ENCODE results near the gene CDKN2B. TPM values are rescaled to one million over a fixed set of nuclear protein-coding genes. Genes with fewer than 3 reads are reported as not detected.

The CDKN2B gene
- total and polyA plus RNA-seq, 2 of the 13 experiments (the other 11 are each of a cell fraction or from before 2014, with no cell fraction given) = 1.4 to 1.5 TPM

DNA sequence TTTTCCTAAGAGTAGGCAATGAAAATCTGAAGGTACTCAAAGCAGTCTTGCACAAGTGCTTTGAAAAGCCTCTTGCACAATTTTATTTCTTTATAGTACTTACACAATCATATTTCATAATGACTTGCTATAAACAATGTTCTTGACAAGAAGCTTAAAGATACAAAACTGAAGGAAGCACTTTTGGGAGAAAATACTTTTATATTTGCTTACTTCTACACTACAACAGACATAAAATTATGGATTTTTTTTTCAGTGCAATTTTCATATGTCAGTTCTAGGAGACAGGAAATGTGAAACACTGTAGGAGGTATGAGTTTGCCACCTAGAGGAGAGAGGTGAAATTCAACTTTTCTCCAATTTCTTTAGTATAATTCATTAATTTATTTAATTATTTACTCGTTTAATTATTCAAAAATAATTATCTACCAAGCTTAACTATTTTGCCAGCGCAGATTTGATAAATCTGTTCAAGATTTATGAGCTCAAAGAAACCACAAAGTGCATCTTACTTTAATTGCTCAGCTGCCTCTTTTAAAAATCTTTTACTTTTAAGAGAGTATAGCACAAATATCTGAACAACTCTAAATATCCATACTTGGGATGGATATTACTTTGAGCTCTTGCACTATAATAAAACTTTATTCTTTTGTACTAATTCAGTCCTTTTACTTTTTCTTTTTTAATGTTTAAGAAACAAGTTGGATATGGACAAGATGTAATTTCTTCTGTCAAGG is 29.0 kb upstream of the CDKN2B start:
- Histone ChIP-seq H3K9me3 (ENCODE audit: low read length) (no peaks in the 10 kb centered on the region), H3K36me3 (replicated peaks in 1 of 2; ENCODE audit: control insufficient read depth in 1 of 2, insufficient read depth in 2 of 2, low read length in 2 of 2) (no peaks in the 10 kb centered on the region), H3K9ac (ENCODE audit: insufficient read depth, low read depth, low read length) (no peak overlapping the region), H3K27ac (ENCODE audit: extremely low read length, insufficient read depth, low read length) (no peak overlapping the region), H3K79me2 (ENCODE audit: insufficient read depth, low read length) (no peaks in the 10 kb centered on the region), H4K20me1 (ENCODE audit: insufficient read depth, low read length) (no peaks in the 10 kb centered on the region), H3K27me3 (ENCODE audit: control insufficient read depth in 1 of 2, insufficient read depth in 2 of 2, low read length in 2 of 2) (no peaks in the 10 kb centered on the region), H3K4me2 (ENCODE audit: low read depth, low read length) (no peak overlapping the region), H3K4me1 (ENCODE audit: insufficient read depth, low read length) (peaks cover 6% of the 10 kb centered on the region; the same call in 1 of the 2 replicates), H3K4me3 (replicated peaks in 1 of 3; ENCODE audit: insufficient read depth in 1 of 3, low read depth in 2 of 3, low read length in 3 of 3) (no peak overlapping the region), H2AFZ (ENCODE audit: low read length) (no peak overlapping the region)
- TF ChIP-seq STAG1 (CRISPR knock-in tag; IDR thresholded peaks at IDR 0.05) = peak; percentile 40
- peak; percentile 36; the same call in 1 of the 2 replicates for TF ChIP-seq CEBPB (IDR thresholded peaks at IDR 0.05; ENCODE audit: borderline replicate concordance, low read depth, low read length)
- TF ChIP-seq NRL (CRISPR knock-in tag; IDR thresholded peaks at IDR 0.05; ENCODE audit: borderline replicate concordance) = no peak
- ChIA-PET POLR2A (no interaction called here), CTCF (ENCODE audit: low intra/inter-chr PET ratio, low total read pairs) (interaction anchor here (1.0 to 1.5 kb wide), 2 partner anchors 224 to 225 kb away, joined by 4 to 14 read pairs; no protein-coding TSS in a partner anchor)
- under 1% methylated on average over 2 of the region's 2 CpGs for WGBS (ENCODE audit: low lambda C conversion rate)
- FAIRE-seq = no peak
- intact Hi-C loops (cut with micrococcal nuclease; ENCODE audit: unreplicated experiment) (loop anchor here (1.0 to 5.0 kb wide), 2 partner anchors 79 to 225 kb away; no protein-coding TSS in a partner anchor), in situ Hi-C loops (cut with HindIII; ENCODE audit: extremely low pct_ligation_motif_present, low pct_unique_long_range_greater_than_20kb) (loop anchor here (10.0 kb wide), 1 partner anchor 223 kb away; no protein-coding TSS in a partner anchor)
- no peak for ATAC-seq
- no TSS peak for BruUV-seq (replicated peaks)
- no peak for DNase-seq (ENCODE audit: low spot score)

DNA sequence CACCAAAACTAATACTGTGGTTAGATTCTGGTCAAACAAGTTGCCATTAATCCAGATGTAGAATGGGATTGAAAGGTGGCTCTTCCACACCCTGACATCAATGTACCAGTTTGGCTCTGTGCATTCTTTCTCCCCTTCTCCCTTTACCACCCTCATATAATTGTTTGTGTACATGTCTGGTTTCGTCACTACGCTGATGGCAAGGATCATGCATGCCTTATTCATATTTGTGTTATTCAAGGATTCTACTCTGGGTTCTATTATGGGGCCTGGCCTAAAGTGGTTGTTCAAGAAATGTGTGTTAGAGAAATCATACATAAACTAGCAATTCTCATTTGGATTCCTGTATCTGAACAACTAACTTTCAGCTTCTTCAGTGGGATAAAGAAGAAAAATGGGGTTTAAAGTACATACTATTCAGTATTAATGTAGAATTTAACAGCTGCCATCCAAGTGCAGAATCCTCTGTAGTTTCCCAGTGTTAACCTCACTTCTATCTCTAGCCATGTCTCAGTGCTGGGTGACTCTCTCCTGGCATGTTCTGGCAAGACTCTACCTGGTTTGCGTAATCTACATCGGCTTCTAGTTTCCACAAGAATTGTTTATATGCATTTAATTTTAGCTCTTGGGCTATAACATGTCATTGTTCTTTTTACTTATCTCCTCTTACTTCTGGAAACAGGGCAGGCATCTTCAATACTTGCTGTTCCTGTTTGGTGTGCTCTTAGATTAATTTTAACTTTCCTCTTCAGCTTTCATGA is 27.9 kb upstream of the CDKN2B start:
- Histone ChIP-seq H3K27ac (ENCODE audit: extremely low read length, insufficient read depth, low read length) (no peak overlapping the region), H3K79me2 (ENCODE audit: insufficient read depth, low read length) (no peaks in the 10 kb centered on the region), H3K4me1 (ENCODE audit: insufficient read depth, low read length) (peaks cover 6% of the 10 kb centered on the region; the same call in 1 of the 2 replicates), H2AFZ (ENCODE audit: low read length) (no peak overlapping the region), H3K4me3 (replicated peaks in 1 of 3; ENCODE audit: insufficient read depth in 1 of 3, low read depth in 2 of 3, low read length in 3 of 3) (no peak overlapping the region), H3K9me3 (ENCODE audit: low read length) (no peaks in the 10 kb centered on the region), H4K20me1 (ENCODE audit: insufficient read depth, low read length) (no peaks in the 10 kb centered on the region), H3K4me2 (ENCODE audit: low read depth, low read length) (no peak overlapping the region), H3K27me3 (ENCODE audit: control insufficient read depth in 1 of 2, insufficient read depth in 2 of 2, low read length in 2 of 2) (no peaks in the 10 kb centered on the region), H3K36me3 (replicated peaks in 1 of 2; ENCODE audit: control insufficient read depth in 1 of 2, insufficient read depth in 2 of 2, low read length in 2 of 2) (no peaks in the 10 kb centered on the region), H3K9ac (ENCODE audit: insufficient read depth, low read depth, low read length) (no peak overlapping the region)
- ATAC-seq = no peak
- intact Hi-C loops (cut with micrococcal nuclease; ENCODE audit: unreplicated experiment) (loop anchor here (5.0 kb wide), 1 partner anchor 80 kb away; no protein-coding TSS in a partner anchor), in situ Hi-C loops (cut with HindIII; ENCODE audit: extremely low pct_ligation_motif_present, low pct_unique_long_range_greater_than_20kb) (loop anchor here (10.0 kb wide), 1 partner anchor 222 kb away; no protein-coding TSS in a partner anchor)
- DNase-seq (ENCODE audit: low spot score) = no peak
- 42% methylated on average over 4 of the region's 4 CpGs for WGBS (ENCODE audit: low lambda C conversion rate)
- no TSS peak for BruUV-seq (replicated peaks)
- POLR2A ChIA-PET = no interaction called here
- CTCF ChIA-PET (ENCODE audit: low intra/inter-chr PET ratio, low total read pairs) = interaction anchor here (1.0 to 1.5 kb wide), 2 partner anchors 223 to 224 kb away, joined by 4 to 14 read pairs; no protein-coding TSS in a partner anchor
- no peak for FAIRE-seq
- TF ChIP-seq NAIF1 (CRISPR knock-in tag; IDR thresholded peaks at IDR 0.05; ENCODE audit: borderline replicate concordance) = no peak
- TF ChIP-seq, protein P1, sequence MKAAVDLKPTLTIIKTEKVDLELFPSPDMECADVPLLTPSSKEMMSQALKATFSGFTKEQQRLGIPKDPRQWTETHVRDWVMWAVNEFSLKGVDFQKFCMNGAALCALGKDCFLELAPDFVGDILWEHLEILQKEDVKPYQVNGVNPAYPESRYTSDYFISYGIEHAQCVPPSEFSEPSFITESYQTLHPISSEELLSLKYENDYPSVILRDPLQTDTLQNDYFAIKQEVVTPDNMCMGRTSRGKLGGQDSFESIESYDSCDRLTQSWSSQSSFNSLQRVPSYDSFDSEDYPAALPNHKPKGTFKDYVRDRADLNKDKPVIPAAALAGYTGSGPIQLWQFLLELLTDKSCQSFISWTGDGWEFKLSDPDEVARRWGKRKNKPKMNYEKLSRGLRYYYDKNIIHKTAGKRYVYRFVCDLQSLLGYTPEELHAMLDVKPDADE (CRISPR knock-in tag; IDR thresholded peaks at IDR 0.05) = no peak
- TF ChIP-seq ZNF670 (CRISPR knock-in tag; IDR thresholded peaks at IDR 0.05; ENCODE audit: borderline replicate concordance) = no peak
- TF ChIP-seq KLF9 (CRISPR knock-in tag; IDR thresholded peaks at IDR 0.05; ENCODE audit: low read depth) = no peak
- no peak for TF ChIP-seq TCF12 (IDR thresholded peaks at IDR 0.05)
- TF ChIP-seq TCF12 (CRISPR knock-in tag; IDR thresholded peaks at IDR 0.05) = no peak
- no peak for TF ChIP-seq ZSCAN29 (CRISPR knock-in tag; conservative IDR thresholded peaks at IDR 0.05)
- no peak for TF ChIP-seq SRSF9 (IDR thresholded peaks at IDR 0.05; ENCODE audit: borderline replicate concordance, insufficient read depth, low read depth, low read length, poor library complexity, severe bottlenecking)
- TF ChIP-seq STAT5B (CRISPR knock-in tag; IDR thresholded peaks at IDR 0.05) = no peak
- TF ChIP-seq NCOA1 (CRISPR knock-in tag; IDR thresholded peaks at IDR 0.05) = no peak
- TF ChIP-seq ZNF547 (CRISPR knock-in tag; IDR thresholded peaks at IDR 0.05) = no peak
- no peak for TF ChIP-seq MIER2 (CRISPR knock-in tag; IDR thresholded peaks at IDR 0.05)
- TF ChIP-seq CBX1 (IDR thresholded peaks at IDR 0.05; ENCODE audit: low read depth) = no peak
- TF ChIP-seq LCORL (IDR thresholded peaks at IDR 0.05) = no peak
- no peak for TF ChIP-seq LCORL (CRISPR knock-in tag; IDR thresholded peaks at IDR 0.05)
